T-helper 17 cell (primary cell): Measurements from ENCODE around the gene DGLUCY. TPM values are rescaled to one million over a fixed set of nuclear protein-coding genes. Genes with fewer than 3 reads are reported as not detected.
A peak's percentile ranks its signal among the peaks of the same experiment; 100 is the strongest.
"Not testable (repeated sequence)": the region's sequence is repeated elsewhere in the genome, so short reads cannot be mapped to it uniquely, and the experiment has no call there.

Source experiments
- ATAC-seq: fragments of 150-1000 bp; cut with Tn5 transposase; 2 replicates; pipeline ENCODE4 v1.10.0; 2021; ENCODE audit warnings: mild to moderate bottlenecking, moderate library complexity
- DNase-seq, 3 donors: peaks; one replicate each; pipeline versions ENCODE4 v3.0.0 to v3.0.0-alpha.2; 2020 to 2021
- H3K9me3 ChIP-seq: one replicate; pipeline ENCODE4 v1.7.0; 2013; ENCODE audit warnings: low read length, mild to moderate bottlenecking; ENCODE audit not compliant: control insufficient read depth, poor library complexity, severe bottlenecking
- H3K27ac Mint-ChIP-seq: one replicate; pipeline ENCODE4 v1.8.0; 2022; ENCODE audit warnings: mild to moderate bottlenecking, moderate library complexity, mixed read lengths
- H3K27me3 Mint-ChIP-seq: one replicate; pipeline ENCODE4 v1.8.0; 2022; ENCODE audit warnings: mixed read lengths
- H3K36me3 Mint-ChIP-seq: one replicate; pipeline ENCODE4 v1.8.0; 2022; ENCODE audit warnings: low read depth, mixed read lengths
- H3K4me1 Mint-ChIP-seq: one replicate; pipeline ENCODE4 v1.8.0; 2022; ENCODE audit warnings: mild to moderate bottlenecking, mixed read lengths
- H3K4me3 Mint-ChIP-seq: one replicate; pipeline ENCODE4 v1.8.0; 2022; ENCODE audit warnings: mild to moderate bottlenecking, moderate library complexity, mixed read lengths
- total RNA-seq, 4 donors: library from RNA in 2 of 4; stranded (reverse) in 2 of 4; gene quantifications; one replicate each; pipeline ENCODE4 v1.2.3 and lab custom pipeline; 2022 to 2026

DGLUCY gene
- total RNA-seq, 2 donors from 2014 or later = 81.7 to 86.0 TPM

DNA sequence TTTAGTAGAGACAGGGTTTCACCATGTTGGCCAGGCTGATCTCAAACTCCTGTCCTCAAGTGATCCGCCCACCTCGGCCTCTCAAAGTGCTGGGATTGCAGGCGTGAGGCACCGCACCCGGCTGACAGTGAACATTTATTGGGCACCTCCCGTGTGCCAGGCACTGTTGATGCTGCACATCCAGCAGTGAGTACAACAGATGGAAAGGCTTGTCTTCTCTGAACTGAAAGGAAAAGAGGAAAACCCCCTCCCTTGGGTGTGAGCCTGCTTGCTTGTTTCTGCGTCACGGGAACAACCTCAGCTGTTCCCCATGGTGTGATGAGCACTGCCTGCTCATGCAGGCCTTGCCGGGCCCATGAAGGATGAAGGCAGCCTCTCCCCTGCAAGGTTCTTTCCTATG lies 39.5 kb downstream of the DGLUCY start:
- peaks cover 12% of the 10 kb centered on the region for H3K4me1 Mint-ChIP-seq
- ATAC-seq (no peak), DNase-seq (no peak)
- H3K9me3 ChIP-seq = no peaks in the 10 kb centered on the region
- H3K36me3 Mint-ChIP-seq = peaks cover 2% of the 10 kb centered on the region
- H3K4me3 Mint-ChIP-seq = no peak overlapping the region
- H3K27ac Mint-ChIP-seq = no peak overlapping the region
- H3K27me3 Mint-ChIP-seq = no peaks in the 10 kb centered on the region

DNA sequence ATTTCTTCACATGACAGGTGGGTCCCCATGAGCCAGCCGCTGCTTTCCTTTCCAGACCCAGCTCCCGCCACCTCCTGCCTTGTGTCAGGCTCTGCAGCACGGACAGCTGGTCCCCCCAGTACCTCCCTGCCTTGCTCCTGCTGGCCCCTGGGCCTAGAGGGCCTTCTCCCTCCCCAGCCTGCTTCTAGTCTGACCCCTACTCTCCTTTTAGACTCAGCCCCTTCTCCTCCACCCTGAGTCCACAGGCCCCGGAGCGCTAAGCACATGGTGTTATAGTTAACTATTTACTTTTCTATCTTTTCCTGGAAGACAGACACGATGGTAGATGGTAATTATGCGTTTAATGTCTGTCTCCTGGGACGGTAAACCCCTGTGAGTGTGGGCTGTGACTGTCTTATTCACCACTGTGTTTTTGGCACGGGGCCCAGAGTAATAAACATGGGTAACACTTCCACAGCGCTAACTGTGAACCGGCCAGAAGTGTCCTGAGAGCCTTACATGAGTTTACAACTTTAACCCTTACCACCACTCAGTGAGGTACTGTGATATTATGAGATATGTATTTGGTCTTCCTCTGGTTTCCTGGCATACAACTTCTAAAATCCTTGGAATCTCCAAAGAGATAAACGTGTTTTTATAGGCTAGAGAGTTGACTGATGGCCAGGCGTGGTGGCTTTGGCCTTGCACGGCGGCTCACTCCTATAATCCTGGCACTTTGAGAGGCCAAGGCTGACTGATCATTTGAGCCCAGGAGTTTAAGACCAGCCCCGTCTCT lies 41.2 kb downstream of the DGLUCY start:
- Mint-ChIP-seq H3K27me3 (no peaks in the 10 kb centered on the region), H3K36me3 (peaks cover 5% of the 10 kb centered on the region), H3K4me1 (peaks cover 12% of the 10 kb centered on the region), H3K27ac (peak overlapping the region; percentile 21), H3K4me3 (no peak overlapping the region)
- ATAC-seq (no peak), DNase-seq (no peak)
- H3K9me3 ChIP-seq = no peaks in the 10 kb centered on the region

DNA sequence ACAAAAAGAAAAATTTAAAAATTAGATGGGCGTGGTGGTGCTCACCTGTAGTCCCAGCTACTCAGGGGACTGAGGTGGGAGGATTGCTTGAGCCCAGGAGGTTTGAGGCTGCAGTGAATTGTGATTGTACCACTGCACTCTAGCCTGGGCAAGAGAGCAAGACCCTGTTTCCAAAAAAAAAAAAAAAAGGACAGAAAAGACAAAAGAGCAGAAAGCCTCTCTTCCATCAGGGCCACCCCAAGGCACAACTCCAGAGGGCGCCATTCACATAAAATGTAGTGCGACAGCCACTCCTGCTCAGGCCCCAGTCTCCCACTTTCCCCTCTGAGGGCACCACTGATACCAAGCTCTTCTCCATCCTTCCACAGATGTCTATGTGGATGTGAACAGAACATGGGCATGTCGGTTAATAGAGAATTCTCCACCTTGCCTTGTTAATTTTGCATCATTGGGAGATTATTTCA lies 41.8 kb downstream of the DGLUCY start:
- peaks cover 5% of the 10 kb centered on the region for H3K36me3 Mint-ChIP-seq
- H3K27ac Mint-ChIP-seq = no peak overlapping the region
- ATAC-seq (no peak), DNase-seq (no peak)
- no peaks in the 10 kb centered on the region for H3K9me3 ChIP-seq
- no peak overlapping the region for H3K4me3 Mint-ChIP-seq
- no peaks in the 10 kb centered on the region for H3K27me3 Mint-ChIP-seq
- peaks cover 12% of the 10 kb centered on the region for H3K4me1 Mint-ChIP-seq

DNA sequence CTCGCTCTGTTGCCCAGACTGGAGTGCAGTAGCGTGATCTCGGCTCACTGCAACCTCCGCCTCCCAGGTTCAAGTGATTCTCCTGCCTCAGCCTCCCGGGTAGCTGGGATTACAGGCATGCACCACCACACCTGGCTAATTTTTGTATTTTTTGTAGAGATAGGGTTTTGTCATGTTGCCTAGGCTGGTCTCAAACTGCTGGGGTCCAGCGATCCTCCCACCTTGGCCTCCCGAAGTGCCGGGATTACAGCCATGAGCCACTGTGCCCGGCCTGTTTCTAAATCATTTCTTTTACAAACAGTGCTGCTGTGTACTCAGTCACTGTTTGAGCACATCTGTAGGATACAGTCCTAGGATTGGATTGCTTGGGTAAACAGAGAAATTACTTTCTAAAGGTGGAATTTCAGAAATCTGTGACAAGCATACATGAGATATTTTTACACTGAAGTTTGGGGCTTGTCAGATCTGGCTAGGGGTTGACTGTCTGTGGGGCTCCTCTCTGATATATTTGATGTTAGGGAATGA lies 42.3 kb downstream of the DGLUCY start:
- not testable (repeated sequence) for ATAC-seq, H3K27me3 Mint-ChIP-seq, H3K9me3 ChIP-seq, H3K4me1 Mint-ChIP-seq, H3K36me3 Mint-ChIP-seq, DNase-seq, H3K4me3 Mint-ChIP-seq
- H3K27ac Mint-ChIP-seq = peak overlapping the region; percentile 47

DNA sequence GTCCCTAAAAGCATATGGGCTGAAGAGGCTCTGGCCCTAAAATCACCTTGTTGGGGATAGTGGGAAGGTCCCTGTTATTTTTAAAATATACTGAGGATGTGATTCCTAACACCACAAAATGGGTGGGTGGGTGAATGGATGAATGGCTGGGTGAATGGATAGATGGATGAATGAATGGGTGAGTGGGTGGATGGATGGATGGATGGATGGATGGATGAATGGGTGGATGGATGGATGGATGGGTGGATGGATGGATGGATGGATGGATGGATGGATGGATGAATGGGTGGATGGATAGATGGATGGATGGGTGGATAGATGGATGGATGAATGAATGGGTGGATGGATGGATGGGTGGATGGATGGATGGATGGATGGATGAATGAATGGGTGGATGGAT lies 43.0 kb downstream of the DGLUCY start:
- not testable (repeated sequence) for DNase-seq, ATAC-seq, H3K9me3 ChIP-seq, H3K27me3 Mint-ChIP-seq, H3K36me3 Mint-ChIP-seq, H3K4me3 Mint-ChIP-seq, H3K4me1 Mint-ChIP-seq
- H3K27ac Mint-ChIP-seq = peak overlapping the region; percentile 47

DNA sequence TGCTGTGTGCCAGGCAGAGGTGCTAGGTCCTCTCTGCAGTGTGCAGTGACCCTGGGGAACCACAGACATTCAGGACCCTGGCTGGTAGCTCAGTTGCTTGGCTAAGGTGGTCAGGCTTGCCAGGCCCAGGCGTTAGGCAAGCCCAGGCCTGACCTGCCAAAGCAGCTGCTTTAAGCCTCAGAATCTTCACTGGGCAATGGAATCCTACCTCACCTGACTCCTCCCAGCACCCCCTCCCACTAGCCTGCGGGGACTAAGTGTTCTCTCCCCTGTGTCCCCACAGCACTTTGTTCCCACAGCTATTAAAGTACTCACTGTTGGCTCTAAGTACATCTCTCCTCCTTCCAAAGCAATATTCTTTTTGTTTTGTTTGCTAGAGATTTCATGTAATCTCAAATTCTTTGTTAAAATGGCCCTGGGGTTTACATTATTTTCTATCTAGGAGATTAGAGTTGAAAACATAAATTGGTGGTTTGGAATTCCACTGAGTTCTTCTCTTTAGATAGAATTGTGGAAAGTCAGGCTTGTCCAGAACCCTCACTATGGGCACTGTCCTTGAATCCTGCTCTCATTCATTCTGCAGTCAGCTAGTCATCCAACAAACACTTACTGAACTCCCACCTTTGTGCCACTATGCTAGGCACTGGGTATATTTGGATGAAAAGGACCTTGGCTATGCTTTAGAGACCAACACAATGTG lies 44.4 kb downstream of the DGLUCY start:
- peaks cover 5% of the 10 kb centered on the region for H3K36me3 Mint-ChIP-seq
- H3K4me1 Mint-ChIP-seq = peaks cover 7% of the 10 kb centered on the region
- ATAC-seq (no peak), DNase-seq (no peak)
- H3K27ac Mint-ChIP-seq = no peak overlapping the region
- H3K4me3 Mint-ChIP-seq = no peak overlapping the region
- H3K9me3 ChIP-seq = no peaks in the 10 kb centered on the region
- no peaks in the 10 kb centered on the region for H3K27me3 Mint-ChIP-seq

DNA sequence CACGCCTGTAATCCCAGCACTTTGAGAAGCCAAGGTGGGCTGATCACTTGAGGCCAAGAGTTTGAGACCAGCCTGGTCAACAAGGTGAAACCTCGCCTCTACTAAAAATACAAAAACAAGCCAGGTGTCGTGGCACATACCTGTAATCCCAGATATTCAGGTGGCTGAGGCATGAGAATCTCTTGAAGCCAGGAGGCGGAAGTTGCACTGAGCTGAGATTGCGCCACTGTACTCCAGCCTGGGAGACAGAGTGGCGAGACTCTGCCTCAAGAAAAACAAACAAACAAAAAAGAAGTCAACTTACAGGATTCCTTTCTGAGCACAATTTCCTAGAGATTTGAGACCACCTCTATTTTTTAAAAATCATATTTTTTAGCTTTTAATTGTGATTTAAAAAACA lies 45.3 kb downstream of the DGLUCY start:
- Mint-ChIP-seq H3K4me3 (no peak overlapping the region), H3K27me3 (no peaks in the 10 kb centered on the region), H3K36me3 (peaks cover 5% of the 10 kb centered on the region), H3K27ac (no peak overlapping the region), H3K4me1 (peaks cover 7% of the 10 kb centered on the region)
- DNase-seq = no peak
- no peak for ATAC-seq
- no peaks in the 10 kb centered on the region for H3K9me3 ChIP-seq

DNA sequence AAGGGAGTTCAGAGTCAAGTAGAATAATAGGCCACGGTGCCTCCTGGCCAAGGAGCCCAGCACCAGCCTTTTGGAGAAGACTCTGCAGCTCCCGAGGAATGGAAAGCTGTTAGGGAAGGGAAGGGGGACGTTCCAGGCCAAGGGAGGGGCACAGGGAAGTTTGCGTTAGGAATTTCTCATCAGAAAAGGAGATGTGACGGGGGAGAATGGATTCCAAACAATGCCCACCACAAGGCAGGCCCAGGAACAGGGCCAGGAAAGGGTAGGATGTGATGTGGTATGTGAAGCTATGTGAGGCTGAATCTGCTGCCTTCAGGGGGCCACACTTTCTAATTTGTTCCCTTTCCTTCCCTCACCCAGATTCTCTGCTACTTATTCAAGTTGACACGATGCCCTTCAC lies 46.0 kb downstream of the DGLUCY start:
- no peak overlapping the region for H3K4me3 Mint-ChIP-seq
- H3K9me3 ChIP-seq = no peaks in the 10 kb centered on the region
- ATAC-seq = no peak
- no peak overlapping the region for H3K27ac Mint-ChIP-seq
- peaks cover 5% of the 10 kb centered on the region for H3K4me1 Mint-ChIP-seq
- DNase-seq = no peak
- H3K36me3 Mint-ChIP-seq = peaks cover 5% of the 10 kb centered on the region
- H3K27me3 Mint-ChIP-seq = no peaks in the 10 kb centered on the region

DNA sequence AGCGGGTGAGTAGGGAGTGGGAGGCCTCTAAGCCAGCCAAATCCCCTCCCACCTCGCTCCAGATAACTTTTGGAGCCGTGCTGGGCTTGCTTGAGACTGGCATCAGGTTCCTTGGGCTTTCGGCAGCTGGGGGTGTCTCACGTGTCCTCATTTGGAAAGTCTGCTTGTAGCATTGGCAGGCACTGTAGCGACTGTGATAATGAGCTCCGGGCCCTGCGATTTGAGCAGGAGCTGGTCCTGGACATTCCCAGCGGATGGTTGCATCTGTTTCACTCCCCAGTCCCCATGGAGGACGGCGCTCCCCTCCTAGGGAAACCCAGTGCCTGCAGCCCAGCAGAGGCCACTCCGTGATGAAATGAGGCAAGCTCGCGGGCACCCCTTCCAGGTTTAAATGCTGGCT lies 49.4 kb downstream of the DGLUCY start:
- no peak for ATAC-seq

DNA sequence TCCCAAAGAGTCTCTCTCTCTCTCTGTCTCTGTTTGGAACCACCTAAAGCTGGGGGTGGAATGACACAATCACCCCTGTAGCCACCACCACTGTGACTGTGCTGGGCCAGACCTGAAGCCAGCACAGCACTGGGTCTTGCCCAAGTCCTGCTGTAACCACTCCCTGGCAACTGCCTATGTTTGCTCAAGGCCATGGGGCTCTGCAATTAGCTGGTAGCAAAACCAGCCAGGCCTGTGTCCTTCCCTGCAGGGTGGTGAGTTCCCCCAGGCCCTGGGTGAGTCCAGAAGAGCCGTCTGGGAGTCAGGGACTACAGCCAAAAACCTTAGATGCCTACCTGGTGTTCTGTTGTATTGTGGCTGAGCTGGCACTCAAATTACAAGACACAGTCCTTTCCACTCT lies 50.8 kb downstream of the DGLUCY start:
- H3K4me1 Mint-ChIP-seq = peaks cover 5% of the 10 kb centered on the region

More for the DNA sequence above, 49.4 kb downstream of the DGLUCY start:
- Mint-ChIP-seq H3K4me3 (no peak overlapping the region), H3K27me3 (no peaks in the 10 kb centered on the region), H3K4me1 (peaks cover 3% of the 10 kb centered on the region), H3K36me3 (peaks cover 9% of the 10 kb centered on the region), H3K27ac (no peak overlapping the region)
- no peaks in the 10 kb centered on the region for H3K9me3 ChIP-seq
- DNase-seq = no peak

DNA sequence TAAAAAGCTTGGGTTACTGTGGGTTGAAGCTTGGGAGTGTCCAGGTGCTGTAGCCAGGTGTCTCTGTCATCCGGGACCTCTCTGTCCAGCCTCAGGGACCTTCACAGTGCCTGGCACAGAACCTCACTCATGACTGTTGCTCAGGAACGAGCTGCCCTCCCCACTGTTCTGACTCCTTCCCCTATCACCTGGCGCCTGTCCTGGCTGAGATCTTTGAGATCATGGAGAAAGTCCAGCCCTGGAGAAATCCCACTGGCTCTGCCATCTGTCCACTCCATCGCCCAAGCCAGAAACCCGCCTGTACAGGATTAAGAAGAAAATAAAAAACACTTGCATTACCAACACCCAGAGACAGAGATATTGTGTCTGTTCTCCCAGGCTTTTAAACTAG lies 53.5 kb downstream of the DGLUCY start:
- no peak overlapping the region for H3K27ac Mint-ChIP-seq
- H3K36me3 Mint-ChIP-seq = peaks cover 7% of the 10 kb centered on the region
- ATAC-seq = no peak
- H3K27me3 Mint-ChIP-seq = no peaks in the 10 kb centered on the region
- no peaks in the 10 kb centered on the region for H3K9me3 ChIP-seq
- no peak for DNase-seq
- peaks cover 5% of the 10 kb centered on the region for H3K4me1 Mint-ChIP-seq
- no peak overlapping the region for H3K4me3 Mint-ChIP-seq

More for the DNA sequence above, 50.8 kb downstream of the DGLUCY start:
- Mint-ChIP-seq H3K36me3 (peaks cover 10% of the 10 kb centered on the region), H3K4me3 (no peak overlapping the region), H3K27me3 (no peaks in the 10 kb centered on the region), H3K27ac (no peak overlapping the region)
- H3K9me3 ChIP-seq = no peaks in the 10 kb centered on the region
- DNase-seq = no peak
- ATAC-seq = no peak

DNA sequence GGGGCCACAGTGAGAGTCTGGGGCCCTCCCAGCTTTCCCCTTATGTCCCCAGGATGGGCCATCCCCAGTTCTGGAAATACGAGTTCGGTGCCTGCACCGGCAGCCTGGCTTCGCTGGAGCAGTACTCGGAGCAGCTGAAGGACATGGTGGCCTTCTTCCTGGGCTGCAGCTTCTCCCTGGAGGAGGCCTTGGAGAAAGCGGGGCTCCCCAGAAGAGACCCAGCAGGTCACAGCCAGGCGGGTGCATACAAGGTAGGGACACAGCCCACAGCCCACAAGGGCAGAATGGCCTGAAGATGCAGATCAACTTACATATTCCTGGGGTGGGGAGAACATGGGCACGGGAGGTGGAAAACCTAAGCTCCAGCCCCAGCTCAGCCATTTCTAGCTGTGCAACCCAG lies 56.1 kb downstream of the DGLUCY start:
- no peaks in the 10 kb centered on the region for H3K9me3 ChIP-seq
- no peaks in the 10 kb centered on the region for H3K27me3 Mint-ChIP-seq
- H3K4me1 Mint-ChIP-seq = peaks cover 9% of the 10 kb centered on the region
- H3K36me3 Mint-ChIP-seq = peaks cover 10% of the 10 kb centered on the region
- no peak for ATAC-seq
- DNase-seq = no peak
- H3K27ac Mint-ChIP-seq = no peak overlapping the region
- H3K4me3 Mint-ChIP-seq = no peak overlapping the region

DNA sequence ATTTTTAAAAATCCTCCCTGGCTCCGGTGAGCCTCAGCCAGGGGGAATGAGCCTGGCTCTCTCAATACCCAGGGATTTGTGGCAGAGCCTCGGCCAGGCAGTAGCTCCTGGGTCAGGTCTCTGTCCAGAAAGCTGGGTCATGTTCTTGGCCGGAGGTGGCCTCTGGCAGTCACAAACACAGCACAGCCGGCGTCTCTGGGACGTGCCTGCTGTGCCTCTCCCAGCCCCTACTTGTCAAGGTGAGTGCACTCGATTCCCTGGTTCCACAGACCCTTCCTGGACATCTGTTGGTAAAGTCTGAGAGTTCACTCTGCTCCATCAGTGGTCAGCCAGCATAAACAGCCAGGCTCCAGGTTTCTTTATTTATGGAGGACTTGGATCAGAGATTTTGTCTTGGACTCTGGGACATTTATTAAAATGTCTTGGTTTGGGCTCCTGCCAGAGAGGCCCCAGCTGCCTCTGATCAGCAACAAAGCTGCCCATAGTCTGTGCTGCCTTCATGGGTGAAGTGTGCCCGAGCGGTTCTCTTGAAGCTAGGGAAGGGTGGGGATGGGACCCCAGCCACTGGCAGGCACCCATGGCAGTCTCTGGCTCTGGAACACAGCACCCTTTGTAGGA lies 56.7 kb downstream of the DGLUCY start:
- Mint-ChIP-seq H3K4me3 (no peak overlapping the region), H3K36me3 (peaks cover 8% of the 10 kb centered on the region), H3K4me1 (peaks cover 9% of the 10 kb centered on the region), H3K27ac (no peak overlapping the region), H3K27me3 (no peaks in the 10 kb centered on the region)
- ATAC-seq (no peak), DNase-seq (no peak)
- no peaks in the 10 kb centered on the region for H3K9me3 ChIP-seq
